WTC11 (cell line): Measurements from ENCODE around the gene INAFM2. TPM values are rescaled to one million over a fixed set of nuclear protein-coding genes. Genes with fewer than 3 reads are reported as not detected.

Experiments
- ATAC-seq: fragments of 200-7000 bp; cut with Tn5 transposase; 2 replicates; pipeline ENCODE4 v1.10.0; 2021; ENCODE audit warnings: mild to moderate bottlenecking, moderate library complexity
- Bru-seq: library from RNA; stranded (reverse); fragments of 400-500 nt; gene quantifications from one replicate; lab custom pipeline; 2021; lab: Mats Ljungman, UMichigan
- CTCF ChIA-PET: fragments of 300-600 bp; sonication (Branson Sonifier 250); formaldehyde crosslinking; loops from one replicate; lab custom pipeline; 2021; ENCODE audit warnings: antibody characterized with exemption; lab: Charles Lee
- POLR2A ChIA-PET: fragments of 350-600 bp; sonication (Branson Sonifier 250); formaldehyde crosslinking; loops from one replicate; lab custom pipeline; 2021; ENCODE audit warnings: antibody characterized with exemption; lab: Charles Lee
- DNase-seq: peaks from one replicate; pipeline ENCODE4 v3.0.0; 2021; ENCODE audit warnings: low spot score
- H3K27ac Mint-ChIP-seq: 2 replicates; pipeline ENCODE4 v1.8.0; 2021; ENCODE audit warnings: mixed read lengths
- H3K27me3 Mint-ChIP-seq: 2 replicates; pipeline ENCODE4 v1.8.0; 2021; ENCODE audit warnings: low read depth, mild to moderate bottlenecking, moderate library complexity, mixed read lengths
- H3K36me3 Mint-ChIP-seq: 2 replicates; pipeline ENCODE4 v1.8.0; 2021; ENCODE audit warnings: mixed read lengths
- H3K4me1 Mint-ChIP-seq: 2 replicates; pipeline ENCODE4 v1.8.0; 2022; ENCODE audit warnings: mixed read lengths
- H3K4me3 Mint-ChIP-seq: 2 replicates; pipeline ENCODE4 v1.8.0; 2021; ENCODE audit warnings: mild to moderate bottlenecking, moderate library complexity, mixed read lengths
- H3K9me3 Mint-ChIP-seq: 2 replicates; pipeline ENCODE4 v1.8.0; 2021; ENCODE audit warnings: mixed read lengths
- ARID4B ChIP-seq: sonication (generic); formaldehyde crosslinking; IDR thresholded peaks from 2 replicates; pipeline ENCODE4 v1.8.0; 2023; ENCODE audit warnings: missing genetic modification reagents, mild to moderate bottlenecking, borderline replicate concordance
- CDX4 ChIP-seq: fragments of 250-450 bp; sonication (Bioruptor Pico); IDR thresholded peaks from 2 replicates; pipeline ENCODE4 v1.9.0; 2021; ENCODE audit warnings: moderate library complexity, mild to moderate bottlenecking, inconsistent platforms, borderline replicate concordance
- E2F5 ChIP-seq: sonication (generic); formaldehyde crosslinking; IDR thresholded peaks from 2 replicates; pipeline ENCODE4 v1.8.1; 2022; ENCODE audit warnings: mild to moderate bottlenecking, moderate library complexity, missing genetic modification reagents
- FOXJ3 ChIP-seq: sonication (generic); formaldehyde crosslinking; IDR thresholded peaks from 2 replicates; pipeline ENCODE4 v1.9.0; 2021; ENCODE audit warnings: missing genetic modification reagents, mild to moderate bottlenecking, borderline replicate concordance
- FOXP1 ChIP-seq: sonication (generic); formaldehyde crosslinking; IDR thresholded peaks from 2 replicates; pipeline ENCODE4 v1.8.0; 2022; ENCODE audit warnings: missing genetic modification reagents, mild to moderate bottlenecking, moderate library complexity, borderline replicate concordance
- JUN ChIP-seq: sonication (generic); formaldehyde crosslinking; IDR thresholded peaks from 2 replicates; pipeline ENCODE4 v1.8.0; 2023; ENCODE audit warnings: mild to moderate bottlenecking, missing genetic modification reagents
- MAX ChIP-seq: sonication (generic); formaldehyde crosslinking; IDR thresholded peaks from 2 replicates; pipeline ENCODE4 v1.8.0; 2022; ENCODE audit warnings: mild to moderate bottlenecking, missing genetic modification reagents
- MYBL2 ChIP-seq: sonication (generic); formaldehyde crosslinking; IDR thresholded peaks from 2 replicates; pipeline ENCODE4 v1.8.1; 2023; ENCODE audit warnings: mild to moderate bottlenecking, moderate library complexity, missing genetic modification reagents
- NFATC4 ChIP-seq: fragments of 250-450 bp; sonication (Bioruptor Pico); IDR thresholded peaks from 2 replicates; pipeline ENCODE4 v1.9.0; 2021; ENCODE audit warnings: mild to moderate bottlenecking
- NFE2L1 ChIP-seq: sonication (generic); formaldehyde crosslinking; IDR thresholded peaks from 2 replicates; pipeline ENCODE4 v1.8.1; 2023; ENCODE audit warnings: missing genetic modification reagents
- NR1H2 ChIP-seq: sonication (generic); formaldehyde crosslinking; IDR thresholded peaks from 2 replicates; pipeline ENCODE4 v1.9.0; 2021; ENCODE audit warnings: mild to moderate bottlenecking, moderate library complexity, missing genetic modification reagents
- PRRX2 ChIP-seq: fragments of 250-450 bp; sonication (Bioruptor Pico); IDR thresholded peaks from 2 replicates; pipeline ENCODE4 v1.8.0; 2021; ENCODE audit warnings: mild to moderate bottlenecking
- RELA ChIP-seq: sonication (generic); formaldehyde crosslinking; IDR thresholded peaks from 2 replicates; pipeline ENCODE4 v1.8.1; 2022; ENCODE audit warnings: missing genetic modification reagents, mild to moderate bottlenecking, borderline replicate concordance
- SOX15 ChIP-seq: fragments of 250-450 bp; sonication (Bioruptor Pico); IDR thresholded peaks from 2 replicates; pipeline ENCODE4 v1.9.0; 2021; ENCODE audit warnings: mild to moderate bottlenecking
- STAT6 ChIP-seq: sonication (generic); formaldehyde crosslinking; conservative IDR thresholded peaks from 2 replicates; pipeline ENCODE4 v1.8.1; 2023; ENCODE audit warnings: mild to moderate bottlenecking, low read depth, missing genetic modification reagents, moderate library complexity
- ZBTB21 ChIP-seq: sonication (generic); formaldehyde crosslinking; IDR thresholded peaks from 2 replicates; pipeline ENCODE4 v1.8.1; 2023; ENCODE audit warnings: mild to moderate bottlenecking, missing genetic modification reagents, borderline replicate concordance
- ZNF232 ChIP-seq: sonication (generic); formaldehyde crosslinking; IDR thresholded peaks from 2 replicates; pipeline ENCODE4 v1.8.0; 2022; ENCODE audit warnings: mild to moderate bottlenecking, missing genetic modification reagents
- ZNF263 ChIP-seq: sonication (generic); formaldehyde crosslinking; IDR thresholded peaks from 2 replicates; pipeline ENCODE4 v1.8.1; 2022; ENCODE audit warnings: low read depth, mild to moderate bottlenecking, moderate library complexity, missing genetic modification reagents
- ZNF281 ChIP-seq: sonication (generic); formaldehyde crosslinking; IDR thresholded peaks from 2 replicates; pipeline ENCODE4 v1.8.0; 2023; ENCODE audit warnings: mild to moderate bottlenecking, missing genetic modification reagents
- ZNF396 ChIP-seq: fragments of 250-450 bp; sonication (Bioruptor Pico); IDR thresholded peaks from 2 replicates; pipeline ENCODE4 v1.8.0; 2021; ENCODE audit warnings: mild to moderate bottlenecking, moderate library complexity, borderline replicate concordance
- ZNF512 ChIP-seq: sonication (generic); formaldehyde crosslinking; IDR thresholded peaks from 2 replicates; pipeline ENCODE4 v1.8.1; 2022; ENCODE audit warnings: missing genetic modification reagents, borderline replicate concordance
- long read RNA-seq, 3 experiments: library from RNA in 1 of 3; library from capped mRNA in 1 of 3; library from polyadenylated mRNA in 1 of 3; unstranded in 2 of 3; stranded (forward) in 1 of 3; transcript quantifications; one replicate each; pipeline ENCODE4 v2.0.0, GENCODE V29; 2021
- total RNA-seq: library from RNA; stranded (reverse); gene quantifications from 3 replicates; pipeline ENCODE4 v1.2.3, GENCODE V29; 2021

The INAFM2 gene
- total RNA-seq (28.2 to 34.2 TPM (median 30.3 TPM) in 3 replicates), Bru-seq, nascent RNA (percentile 90 among the genes with signal in this experiment)
- long read RNA-seq, experiment 1, transcript INAFM2-201 (2 exons, 594 nt): minor isoform, 6 of 177 reads
- long read RNA-seq, experiment 1, transcript INAFM2-202 (1 exons, 3,052 nt): major isoform, 171 of 177 reads
- long read RNA-seq, experiment 1, partial matches to known transcripts: 0 of 177 reads
- long read RNA-seq, experiment 1, other reads (novel, unspliced or antisense): 0 of 177 reads
- long read RNA-seq, experiment 2, transcript INAFM2-202 (1 exons, 3,052 nt): major isoform, 52 of 54 reads
- long read RNA-seq, experiment 2, partial matches to known transcripts: 0 of 54 reads
- long read RNA-seq, experiment 2, other reads (novel, unspliced or antisense): 2 of 54 reads
- long read RNA-seq, experiment 3: 0 reads

- Mint-ChIP-seq H3K27ac (no peak within 1 kb of the TSS), H3K4me3 (peak within 1 kb of the TSS; percentile 68), H3K4me1 (peaks cover 62% of the 10 kb centered on the region), H3K27me3 (peaks cover 25% of the 10 kb centered on the region), H3K9me3 (peaks cover 4% of the 10 kb centered on the region; the same call in 1 of the 2 replicates), H3K36me3 (peaks cover 2% of the 10 kb centered on the region; the same call in 1 of the 2 replicates)
- POLR2A ChIA-PET: interaction anchor here (0.6 to 1.1 kb wide), 8 partner anchors 14 to 247 kb away, joined by 3 to 10 read pairs (median 4); partner anchors contain the start of gene BAHD1
- peak; percentile 96 for DNase-seq
- CTCF ChIA-PET: interaction anchor here (0.5 to 17.8 kb wide), 44 partner anchors 9 to 788 kb away, joined by 3 to 690 read pairs (median 4); partner anchors contain the start of genes BAHD1, CCDC32, CCDC9B and IVD
- peak; percentile 82 for ATAC-seq
- TF ChIP-seq ZBTB21 (CRISPR knock-in tag) (no peak), E2F5 (CRISPR knock-in tag) (peak; percentile 89; the same call in 1 of the 2 replicates), MAX (CRISPR knock-in tag) (peak; percentile 96), FOXP1 (CRISPR knock-in tag) (peak; percentile 87), ZNF232 (CRISPR knock-in tag) (0 out of 2 replicates have a peak, but pooled peaks have one; percentile 57), CDX4 (CRISPR knock-in tag) (no peak), PRRX2 (CRISPR knock-in tag) (no peak), SOX15 (no peak), MYBL2 (CRISPR knock-in tag) (peak; percentile 78; the same call in 1 of the 2 replicates), NFATC4 (CRISPR knock-in tag) (no peak), ZNF396 (CRISPR knock-in tag) (no peak), ZNF263 (CRISPR knock-in tag) (no peak), RELA (CRISPR knock-in tag) (no peak; the same call in 1 of the 2 replicates), ZNF281 (CRISPR knock-in tag) (no peak), FOXJ3 (CRISPR knock-in tag) (no peak), NFE2L1 (0 out of 2 replicates have a peak, but pooled peaks have one; percentile 52), NR1H2 (CRISPR knock-in tag) (no peak), JUN (CRISPR knock-in tag) (no peak), ZNF512 (CRISPR knock-in tag) (no peak), STAT6 (no peak), ARID4B (CRISPR knock-in tag) (peak; percentile 94; the same call in 1 of the 2 replicates)
These were observed at the start of gene INAFM2 for GRCh38 chr15:40323239-40323952. Gene INAFM2 (plus strand): TSS chr15:40323692. CDS start chr15:40324056, 364 bp downstream.
